HEK293T (cell line): ENCODE measurements around the gene HSPA2.

Experiments used
- ARNT ChIP-seq: fragments of 450-650 bp; IDR thresholded peaks from 2 replicates; pipeline ENCODE4 v1.6.1; 2017; ENCODE audit warnings: mild to moderate bottlenecking
- BHLHE40 ChIP-seq: fragments of 450-650 bp; IDR thresholded peaks from 2 replicates; pipeline ENCODE4 v1.6.1; 2016; ENCODE audit warnings: mild to moderate bottlenecking, moderate library complexity, borderline replicate concordance
- CTBP1 ChIP-seq: fragments of 450-650 bp; IDR thresholded peaks from 2 replicates; pipeline ENCODE4 v1.6.1; 2016; ENCODE audit warnings: borderline replicate concordance
- ELF4 ChIP-seq: fragments of 450-650 bp; IDR thresholded peaks from 2 replicates; pipeline ENCODE4 v1.6.1; 2017; ENCODE audit warnings: antibody characterized with exemption
- FOXA1 ChIP-seq: fragments of 450-650 bp; IDR thresholded peaks from 2 replicates; pipeline ENCODE4 v1.6.1; 2016; ENCODE audit warnings: mild to moderate bottlenecking
- FOXM1 ChIP-seq: fragments of 450-650 bp; IDR thresholded peaks from 2 replicates; pipeline ENCODE4 v1.6.1; 2017; ENCODE audit warnings: mild to moderate bottlenecking, borderline replicate concordance
- L3MBTL2 ChIP-seq: fragments of 450-650 bp; conservative IDR thresholded peaks from 2 replicates; pipeline ENCODE4 v1.6.1; 2016; ENCODE audit warnings: mild to moderate bottlenecking
- LEF1 ChIP-seq: fragments of 450-650 bp; IDR thresholded peaks from 2 replicates; pipeline ENCODE4 v1.6.1; 2017; ENCODE audit warnings: mild to moderate bottlenecking, borderline replicate concordance
- NFRKB ChIP-seq: fragments of 450-650 bp; IDR thresholded peaks from 2 replicates; pipeline ENCODE4 v1.6.1; 2016; ENCODE audit warnings: mild to moderate bottlenecking, moderate library complexity
- SP1 ChIP-seq: fragments of 450-650 bp; IDR thresholded peaks from 2 replicates; pipeline ENCODE4 v1.6.1; 2017
- SUZ12 ChIP-seq: fragments of 450-650 bp; IDR thresholded peaks from 2 replicates; pipeline ENCODE4 v1.6.1; 2016; ENCODE audit warnings: mild to moderate bottlenecking
- TARDBP ChIP-seq: fragments of 450-650 bp; IDR thresholded peaks from 2 replicates; pipeline ENCODE4 v1.6.1; 2016
- ZNF384 ChIP-seq: fragments of 450-650 bp; IDR thresholded peaks from 2 replicates; pipeline ENCODE4 v1.6.1; 2016
- TF ChIP-seq, protein P1 (sequence below): fragments of 450-650 bp; IDR thresholded peaks from 2 replicates; pipeline ENCODE4 v1.6.1; 2016

DNA sequence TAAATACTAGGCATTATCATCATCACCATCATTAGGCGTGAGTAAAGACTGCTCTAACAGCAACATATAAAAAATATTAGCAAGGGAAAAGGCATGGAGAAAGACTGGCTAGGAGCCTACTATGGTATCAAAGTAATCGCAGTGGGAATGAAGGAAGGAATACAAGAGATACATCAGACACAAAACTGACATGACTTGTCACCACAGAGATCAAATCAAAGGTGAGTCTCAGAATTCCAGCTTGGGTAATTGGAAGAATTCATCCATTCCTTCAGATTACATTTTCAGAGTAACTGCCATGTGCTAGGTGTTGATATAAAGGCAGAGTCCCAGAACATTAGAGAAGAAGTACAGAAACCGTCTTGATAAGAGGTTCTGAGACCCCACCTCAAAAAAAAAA is 47.1 kb upstream of the HSPA2 start:
- TF ChIP-seq ZNF384 (no peak), BHLHE40 (no peak), TARDBP (no peak), SP1 (no peak), CTBP1 (no peak), SUZ12 (no peak), ARNT (no peak), FOXM1 (no peak), NFRKB (no peak), ELF4 (no peak), LEF1 (no peak), FOXA1 (no peak), L3MBTL2 (no peak)
- TF ChIP-seq, protein P1, sequence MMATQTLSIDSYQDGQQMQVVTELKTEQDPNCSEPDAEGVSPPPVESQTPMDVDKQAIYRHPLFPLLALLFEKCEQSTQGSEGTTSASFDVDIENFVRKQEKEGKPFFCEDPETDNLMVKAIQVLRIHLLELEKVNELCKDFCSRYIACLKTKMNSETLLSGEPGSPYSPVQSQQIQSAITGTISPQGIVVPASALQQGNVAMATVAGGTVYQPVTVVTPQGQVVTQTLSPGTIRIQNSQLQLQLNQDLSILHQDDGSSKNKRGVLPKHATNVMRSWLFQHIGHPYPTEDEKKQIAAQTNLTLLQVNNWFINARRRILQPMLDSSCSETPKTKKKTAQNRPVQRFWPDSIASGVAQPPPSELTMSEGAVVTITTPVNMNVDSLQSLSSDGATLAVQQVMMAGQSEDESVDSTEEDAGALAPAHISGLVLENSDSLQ, result no peak
